Measurements from ENCODE around the gene AP4M1.
"Not testable (repeated sequence)": the region's sequence is repeated elsewhere in the genome, so short reads cannot be mapped to it uniquely, and the experiment has no call there.

AP4M1 gene

GRCh38 chr7:100127866-100128636 lies 26.6 kb downstream of the AP4M1 start:
- Histone ChIP-seq H3K27me3 (ENCODE audit: control insufficient read depth, insufficient read depth, low read length) (peaks cover 17% of the 10 kb centered on the region), H3K4me1 (ENCODE audit: control insufficient read depth, insufficient read depth, low read length) (no peaks in the 10 kb centered on the region), H3K9ac (ENCODE audit: low read depth, low read length) (peak overlapping the region; percentile 65), H3K9me3 (ENCODE audit: control insufficient read depth, insufficient read depth, low read length) (no peaks in the 10 kb centered on the region), H3K4me3 (ENCODE audit: low read depth, low read length) (peak overlapping the region; percentile 99), H3K36me3 (ENCODE audit: control insufficient read depth, insufficient read depth, low read length) (no peaks in the 10 kb centered on the region)

- H3K9me3 ChIP-seq (ENCODE audit: control insufficient read depth, insufficient read depth, low read length): no peaks in the 10 kb centered on the region
- H3K27me3 ChIP-seq (ENCODE audit: control insufficient read depth, insufficient read depth, low read length): peaks cover 17% of the 10 kb centered on the region
- H3K36me3 ChIP-seq (ENCODE audit: control insufficient read depth, insufficient read depth, low read length): no peaks in the 10 kb centered on the region
- H3K4me3 ChIP-seq (ENCODE audit: low read depth, low read length): peak overlapping the region; percentile 99
- H3K9ac ChIP-seq (ENCODE audit: low read depth, low read length): no peak overlapping the region
- H3K4me1 ChIP-seq (ENCODE audit: control insufficient read depth, insufficient read depth, low read length): no peaks in the 10 kb centered on the region
These were observed 27.2 kb downstream of the AP4M1 start for GRCh38 chr7:100128637-100128963.

DNA sequence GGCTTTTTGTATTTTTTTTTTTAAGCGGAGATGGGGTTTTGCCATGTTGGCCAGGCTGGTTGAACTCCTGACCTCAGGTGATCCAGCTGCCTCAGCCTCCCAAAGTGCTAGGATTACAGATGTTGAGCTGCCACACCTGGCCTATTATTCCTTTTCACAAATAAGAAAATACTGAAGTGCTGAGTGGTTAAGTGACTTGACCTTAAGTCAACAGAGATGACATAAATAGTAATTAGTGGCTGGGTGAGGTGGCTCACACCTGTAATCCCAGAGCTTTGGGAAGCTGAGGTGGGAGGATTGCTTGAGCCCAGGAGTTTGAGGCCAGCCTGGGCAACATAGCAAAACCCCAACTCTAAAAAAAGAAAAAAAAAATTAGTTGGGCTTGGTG lies 28.8 kb downstream of the AP4M1 start:
- not testable (repeated sequence) for H3K9me3 ChIP-seq (ENCODE audit: control insufficient read depth, insufficient read depth, low read length); H3K9ac ChIP-seq (ENCODE audit: low read depth, low read length); H3K36me3 ChIP-seq (ENCODE audit: control insufficient read depth, insufficient read depth, low read length); H3K4me1 ChIP-seq (ENCODE audit: control insufficient read depth, insufficient read depth, low read length); H3K4me3 ChIP-seq (ENCODE audit: low read depth, low read length)
- H3K27me3 ChIP-seq (ENCODE audit: control insufficient read depth, insufficient read depth, low read length): peaks cover 17% of the 10 kb centered on the region

- Histone ChIP-seq H3K4me1 (ENCODE audit: control insufficient read depth, insufficient read depth, low read length) (no peaks in the 10 kb centered on the region), H3K9me3 (ENCODE audit: control insufficient read depth, insufficient read depth, low read length) (no peaks in the 10 kb centered on the region), H3K9ac (ENCODE audit: low read depth, low read length) (no peak overlapping the region), H3K4me3 (ENCODE audit: low read depth, low read length) (peak overlapping the region; percentile 18), H3K27me3 (ENCODE audit: control insufficient read depth, insufficient read depth, low read length) (peaks cover 17% of the 10 kb centered on the region), H3K36me3 (ENCODE audit: control insufficient read depth, insufficient read depth, low read length) (no peaks in the 10 kb centered on the region)
These were observed 29.4 kb downstream of the AP4M1 start for GRCh38 chr7:100130608-100131453.

- Histone ChIP-seq H3K27me3 (ENCODE audit: control insufficient read depth, insufficient read depth, low read length) (peaks cover 17% of the 10 kb centered on the region), H3K4me3 (ENCODE audit: low read depth, low read length) (no peak overlapping the region), H3K4me1 (ENCODE audit: control insufficient read depth, insufficient read depth, low read length) (no peaks in the 10 kb centered on the region), H3K9ac (ENCODE audit: low read depth, low read length) (no peak overlapping the region), H3K9me3 (ENCODE audit: control insufficient read depth, insufficient read depth, low read length) (no peaks in the 10 kb centered on the region), H3K36me3 (ENCODE audit: control insufficient read depth, insufficient read depth, low read length) (no peaks in the 10 kb centered on the region)
These were observed 30.7 kb downstream of the AP4M1 start for GRCh38 chr7:100132126-100132525.

- H3K36me3 ChIP-seq (ENCODE audit: control insufficient read depth, insufficient read depth, low read length): no peaks in the 10 kb centered on the region
- H3K4me3 ChIP-seq (ENCODE audit: low read depth, low read length): no peak overlapping the region
- no peaks in the 10 kb centered on the region for H3K9me3 ChIP-seq (ENCODE audit: control insufficient read depth, insufficient read depth, low read length)
- H3K27me3 ChIP-seq (ENCODE audit: control insufficient read depth, insufficient read depth, low read length): peaks cover 16% of the 10 kb centered on the region
- H3K4me1 ChIP-seq (ENCODE audit: control insufficient read depth, insufficient read depth, low read length): no peaks in the 10 kb centered on the region
- H3K9ac ChIP-seq (ENCODE audit: low read depth, low read length): no peak overlapping the region
These were observed 31.3 kb downstream of the AP4M1 start for GRCh38 chr7:100132697-100133151.

DNA sequence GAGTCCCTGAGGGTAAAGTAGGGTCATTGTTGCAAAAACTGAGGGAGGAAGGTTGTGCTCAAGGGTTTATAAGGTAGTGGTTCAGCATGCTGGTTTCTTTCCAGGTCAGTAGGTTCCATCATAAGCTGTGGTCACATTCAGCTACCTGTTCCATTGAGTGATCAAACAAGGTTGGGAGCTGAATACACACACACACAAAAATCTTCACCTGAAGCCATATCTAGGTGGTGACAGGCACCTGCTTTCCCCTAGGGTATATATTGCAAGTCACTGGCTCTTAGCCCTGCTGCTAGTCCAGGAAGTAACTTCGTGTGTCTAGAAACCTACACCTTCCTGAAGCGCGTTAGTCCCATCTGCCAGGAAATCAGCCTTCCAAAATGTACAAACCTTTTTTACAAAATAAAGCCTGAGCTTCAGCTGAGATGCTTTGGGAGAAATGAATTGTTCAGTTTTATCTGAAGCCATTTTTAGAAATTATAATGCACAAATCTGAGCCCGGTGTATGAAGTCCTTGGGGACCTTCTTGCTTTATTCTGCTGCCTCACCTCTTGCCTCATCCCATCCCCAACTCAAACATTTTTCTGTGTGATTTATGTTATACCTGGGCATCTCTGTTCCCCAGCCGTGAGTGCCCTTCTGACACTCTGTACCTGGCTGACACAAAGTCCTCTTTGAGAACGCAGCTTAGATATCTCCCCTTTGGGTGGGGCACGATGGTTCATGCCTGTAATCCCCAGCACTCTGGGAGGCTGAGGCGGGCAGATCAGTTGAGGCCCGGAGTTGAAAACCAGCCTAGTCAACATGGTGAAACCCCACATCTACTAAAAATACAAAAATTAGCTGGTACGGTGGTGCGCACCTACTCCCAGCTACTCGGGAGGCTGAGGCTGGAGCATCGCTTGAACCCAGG lies 36.7 kb downstream of the AP4M1 start:
- no peaks in the 10 kb centered on the region for H3K27me3 ChIP-seq (ENCODE audit: control insufficient read depth, insufficient read depth, low read length)
- H3K9ac ChIP-seq (ENCODE audit: low read depth, low read length): no peak overlapping the region
- H3K4me1 ChIP-seq (ENCODE audit: control insufficient read depth, insufficient read depth, low read length): no peaks in the 10 kb centered on the region
- H3K36me3 ChIP-seq (ENCODE audit: control insufficient read depth, insufficient read depth, low read length): no peaks in the 10 kb centered on the region
- no peak overlapping the region for H3K4me3 ChIP-seq (ENCODE audit: low read depth, low read length)
- no peaks in the 10 kb centered on the region for H3K9me3 ChIP-seq (ENCODE audit: control insufficient read depth, insufficient read depth, low read length)

DNA sequence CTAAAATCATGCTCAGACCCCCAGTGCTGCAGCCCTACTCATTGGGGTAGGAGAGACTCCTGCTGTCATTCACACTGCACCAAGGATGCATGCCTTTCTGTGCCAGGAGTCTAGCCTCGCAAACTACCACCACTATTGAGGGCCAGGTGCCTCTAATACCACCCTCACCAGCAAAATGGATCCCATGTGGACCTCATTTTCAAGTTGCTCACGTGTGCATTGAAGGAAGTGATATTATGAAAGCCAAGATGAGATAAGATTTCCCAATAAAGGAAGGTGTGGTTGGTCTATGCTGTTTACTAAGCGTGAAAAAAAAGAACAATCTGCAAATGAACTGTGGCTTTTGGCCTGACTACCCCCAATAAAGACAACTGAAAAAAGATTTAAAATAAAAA lies 40.1 kb downstream of the AP4M1 start:
- Histone ChIP-seq H3K27me3 (ENCODE audit: control insufficient read depth, insufficient read depth, low read length) (no peaks in the 10 kb centered on the region), H3K9ac (ENCODE audit: low read depth, low read length) (no peak overlapping the region), H3K36me3 (ENCODE audit: control insufficient read depth, insufficient read depth, low read length) (no peaks in the 10 kb centered on the region), H3K4me1 (ENCODE audit: control insufficient read depth, insufficient read depth, low read length) (no peaks in the 10 kb centered on the region), H3K4me3 (ENCODE audit: low read depth, low read length) (no peak overlapping the region), H3K9me3 (ENCODE audit: control insufficient read depth, insufficient read depth, low read length) (no peaks in the 10 kb centered on the region)

DNA sequence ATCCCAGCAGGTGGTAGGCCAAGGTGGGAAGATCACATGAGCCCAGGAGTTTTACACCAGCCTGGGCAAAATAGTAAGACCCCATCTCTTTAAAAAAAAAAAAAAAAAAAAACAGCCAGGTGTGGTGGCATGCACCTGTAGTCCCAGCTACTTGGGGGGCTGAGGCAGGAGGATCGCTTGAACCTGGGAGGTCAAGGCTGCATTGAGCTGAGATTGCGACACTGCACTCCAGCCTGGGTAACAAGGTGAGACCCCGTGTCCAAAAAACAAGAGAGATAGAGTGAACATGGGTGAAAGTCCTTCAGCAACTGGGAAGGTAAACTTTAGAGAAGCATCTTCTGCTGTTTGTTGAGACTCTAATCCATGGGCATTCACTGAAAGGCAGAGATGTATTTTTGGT lies 41.0 kb downstream of the AP4M1 start:
- no peak overlapping the region for H3K9ac ChIP-seq (ENCODE audit: low read depth, low read length)
- no peaks in the 10 kb centered on the region for H3K4me1 ChIP-seq (ENCODE audit: control insufficient read depth, insufficient read depth, low read length)
- H3K36me3 ChIP-seq (ENCODE audit: control insufficient read depth, insufficient read depth, low read length): no peaks in the 10 kb centered on the region

GRCh38 chr7:100146350-100146749 lies 44.9 kb downstream of the AP4M1 start:
- not testable (repeated sequence) for H3K27me3 ChIP-seq (ENCODE audit: control insufficient read depth, insufficient read depth, low read length); H3K4me3 ChIP-seq (ENCODE audit: low read depth, low read length); H3K9ac ChIP-seq (ENCODE audit: low read depth, low read length); H3K36me3 ChIP-seq (ENCODE audit: control insufficient read depth, insufficient read depth, low read length); H3K9me3 ChIP-seq (ENCODE audit: control insufficient read depth, insufficient read depth, low read length); H3K4me1 ChIP-seq (ENCODE audit: control insufficient read depth, insufficient read depth, low read length)

More for the DNA sequence above, 41.0 kb downstream of the AP4M1 start:
- H3K27me3 ChIP-seq (ENCODE audit: control insufficient read depth, insufficient read depth, low read length): no peaks in the 10 kb centered on the region
- no peaks in the 10 kb centered on the region for H3K9me3 ChIP-seq (ENCODE audit: control insufficient read depth, insufficient read depth, low read length)
- H3K4me3 ChIP-seq (ENCODE audit: low read depth, low read length): no peak overlapping the region

GRCh38 chr7:100147278-100147677 lies 45.8 kb downstream of the AP4M1 start:
- Histone ChIP-seq H3K36me3 (ENCODE audit: control insufficient read depth, insufficient read depth, low read length) (no peaks in the 10 kb centered on the region), H3K9ac (ENCODE audit: low read depth, low read length) (no peak overlapping the region), H3K4me1 (ENCODE audit: control insufficient read depth, insufficient read depth, low read length) (peaks cover 5% of the 10 kb centered on the region), H3K4me3 (ENCODE audit: low read depth, low read length) (no peak overlapping the region), H3K27me3 (ENCODE audit: control insufficient read depth, insufficient read depth, low read length) (no peaks in the 10 kb centered on the region), H3K9me3 (ENCODE audit: control insufficient read depth, insufficient read depth, low read length) (no peaks in the 10 kb centered on the region)
